Measurements from ENCODE around the gene BTBD16. TPM values are rescaled to one million over a fixed set of nuclear protein-coding genes. Genes with fewer than 3 reads are reported as not detected.

BTBD16 gene
- total and polyA plus RNA-seq, 2 of the 13 experiments (the other 11 are each of a cell fraction or from before 2014, with no cell fraction given) = 5.0 to 11.9 TPM

DNA sequence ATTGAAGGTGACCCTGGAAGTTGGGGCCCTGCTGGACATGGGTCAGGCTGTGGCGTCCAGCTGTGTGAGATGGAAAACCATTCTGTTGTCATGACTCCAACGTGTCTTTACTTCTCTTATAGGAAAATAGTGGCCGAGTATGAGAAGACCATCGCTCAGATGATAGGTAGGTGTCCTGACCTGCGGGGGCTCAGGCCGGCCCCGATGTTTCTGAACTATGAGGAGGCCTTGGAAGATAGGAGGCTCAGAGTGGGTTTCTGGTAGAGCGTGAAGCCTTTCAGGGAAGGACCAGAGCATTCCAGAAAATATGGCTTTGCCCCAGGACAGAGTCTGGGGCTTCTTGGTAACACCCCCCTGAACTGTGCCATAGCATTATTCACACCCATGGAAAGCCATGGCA, 29.3 kb upstream of the BTBD16 start (continued):
- TF ChIP-seq DR1 (CRISPR knock-in tag; IDR thresholded peaks at IDR 0.05) (no peak), MAFK (conservative IDR thresholded peaks at IDR 0.05 in 1 of 2, IDR thresholded peaks at IDR 0.05 in 1 of 2; ENCODE audit: low read length in 2 of 2) (no peak), KMT2A (CRISPR knock-in tag; IDR thresholded peaks at IDR 0.05) (no peak)
- TF ChIP-seq, protein P1, sequence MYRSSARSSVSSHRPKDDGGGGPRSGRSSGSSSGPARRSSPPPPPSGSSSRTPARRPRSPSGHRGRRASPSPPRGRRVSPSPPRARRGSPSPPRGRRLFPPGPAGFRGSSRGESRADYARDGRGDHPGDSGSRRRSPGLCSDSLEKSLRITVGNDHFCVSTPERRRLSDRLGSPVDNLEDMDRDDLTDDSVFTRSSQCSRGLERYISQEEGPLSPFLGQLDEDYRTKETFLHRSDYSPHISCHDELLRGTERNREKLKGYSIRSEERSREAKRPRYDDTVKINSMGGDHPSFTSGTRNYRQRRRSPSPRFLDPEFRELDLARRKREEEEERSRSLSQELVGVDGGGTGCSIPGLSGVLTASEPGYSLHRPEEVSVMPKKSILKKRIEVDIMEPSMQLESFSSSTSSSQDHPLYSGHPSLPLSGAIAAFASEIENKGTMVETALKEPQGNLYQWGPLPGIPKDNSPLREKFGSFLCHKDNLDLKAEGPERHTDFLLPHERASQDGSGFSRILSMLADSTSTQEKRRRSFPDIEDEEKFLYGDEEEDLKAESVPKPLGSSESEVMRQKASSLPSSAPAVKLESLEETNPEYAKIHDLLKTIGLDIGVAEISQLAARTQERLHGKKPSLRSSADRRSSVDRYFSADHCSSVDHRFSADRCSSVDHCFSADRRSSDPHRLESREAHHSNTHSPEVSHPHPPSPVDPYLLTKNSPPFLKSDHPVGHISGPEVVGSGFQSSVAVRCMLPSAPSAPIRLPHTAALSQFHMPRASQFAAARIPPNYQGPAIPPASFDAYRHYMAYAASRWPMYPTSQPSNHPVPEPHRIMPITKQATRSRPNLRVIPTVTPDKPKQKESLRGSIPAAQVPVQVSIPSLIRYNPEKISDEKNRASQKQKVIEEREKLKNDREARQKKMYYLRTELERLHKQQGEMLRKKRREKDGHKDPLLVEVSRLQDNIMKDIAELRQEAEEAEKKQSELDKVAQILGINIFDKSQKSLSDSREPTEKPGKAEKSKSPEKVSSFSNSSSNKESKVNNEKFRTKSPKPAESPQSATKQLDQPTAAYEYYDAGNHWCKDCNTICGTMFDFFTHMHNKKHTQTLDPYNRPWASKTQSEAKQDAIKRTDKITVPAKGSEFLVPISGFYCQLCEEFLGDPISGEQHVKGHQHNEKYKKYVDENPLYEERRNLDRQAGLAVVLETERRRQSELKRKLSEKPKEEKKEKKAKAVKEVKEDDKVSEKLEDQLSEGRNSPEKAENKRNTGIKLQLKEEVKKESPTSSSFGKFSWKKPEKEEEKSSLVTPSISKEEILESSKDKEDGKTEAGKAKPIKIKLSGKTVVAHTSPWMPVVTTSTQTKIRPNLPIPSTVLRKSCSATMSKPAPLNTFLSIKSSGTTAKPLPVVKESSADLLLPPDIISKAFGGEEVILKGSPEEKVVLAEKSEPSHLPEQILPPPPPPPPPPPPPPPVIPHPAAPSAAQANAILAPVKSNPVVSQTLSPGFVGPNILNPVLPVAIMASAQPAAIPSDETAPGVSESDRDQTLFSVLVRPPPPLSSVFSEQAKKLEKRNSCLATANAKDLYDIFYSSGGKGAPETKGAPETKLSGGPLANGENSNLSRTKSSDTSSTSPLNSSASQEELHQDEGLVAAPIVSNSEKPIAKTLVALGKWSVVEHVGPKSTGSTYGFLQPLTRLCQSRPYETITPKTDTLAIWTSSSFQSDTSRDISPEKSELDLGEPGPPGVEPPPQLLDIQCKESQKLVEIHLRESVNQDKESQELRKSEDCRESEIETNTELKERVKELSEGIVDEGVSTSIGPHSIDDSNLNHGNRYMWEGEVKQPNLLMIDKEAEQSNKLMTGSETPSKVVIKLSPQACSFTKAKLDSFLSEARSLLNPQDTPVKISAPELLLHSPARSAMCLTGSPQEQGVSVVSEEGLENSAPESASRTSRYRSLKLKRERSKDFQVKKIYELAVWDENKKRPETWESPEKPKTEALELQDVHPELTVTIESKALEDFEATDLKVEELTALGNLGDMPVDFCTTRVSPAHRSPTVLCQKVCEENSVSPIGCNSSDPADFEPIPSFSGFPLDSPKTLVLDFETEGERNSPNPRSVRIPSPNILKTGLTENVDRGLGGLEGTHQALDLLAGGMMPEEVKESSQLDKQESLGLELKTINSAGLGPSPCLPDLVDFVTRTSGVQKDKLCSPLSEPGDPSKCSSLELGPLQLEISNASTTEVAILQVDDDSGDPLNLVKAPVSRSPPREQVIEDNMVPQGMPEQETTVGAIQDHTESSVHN (CRISPR knock-in tag; IDR thresholded peaks at IDR 0.05) = no peak
- TF ChIP-seq, protein P2, sequence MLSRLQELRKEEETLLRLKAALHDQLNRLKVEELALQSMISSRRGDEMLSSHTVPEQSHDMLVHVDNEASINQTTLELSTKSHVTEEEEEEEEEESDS (CRISPR knock-in tag; IDR thresholded peaks at IDR 0.05; ENCODE audit: borderline replicate concordance) = no peak

Data from HepG2 (cell line).